IMR-90 (cell line): ENCODE measurements around the gene TANGO6. TPM values are rescaled to one million over a fixed set of nuclear protein-coding genes. Genes with fewer than 3 reads are reported as not detected.

Source experiments
- ATAC-seq: fragments of 200-7000 bp; cut with Tn5 transposase; 2 replicates; pipeline ENCODE4 v1.9.1; 2020; ENCODE audit warnings: low read depth, mild to moderate bottlenecking, moderate library complexity
- BruUV-seq: library from RNA; stranded (reverse); fragments of 400-500 nt; replicated peaks from 2 replicates; lab custom pipeline; 2021; lab: Mats Ljungman, UMichigan
- CTCF ChIA-PET: fragments of 300-600 bp; formaldehyde crosslinking; extraction: SDS; loops from one replicate; lab custom pipeline; 2021; ENCODE audit warnings: antibody characterized with exemption; lab: Yijun Ruan, JAX
- POLR2A ChIA-PET: fragments of 300-600 bp; sonication (Branson Sonifier 250); formaldehyde crosslinking; loops from one replicate; lab custom pipeline; 2022; ENCODE audit warnings: antibody characterized with exemption; ENCODE audit not compliant: unreplicated experiment; lab: Charles Lee
- DNase-seq: peaks from one replicate; pipeline ENCODE4 v3.0.0; 2013
- H2AFZ ChIP-seq: replicated peaks from 2 replicates; pipeline ENCODE3; 2013; ENCODE audit warnings: low read length, mild to moderate bottlenecking; ENCODE audit not compliant: poor library complexity
- H2AK5ac ChIP-seq: 2 replicates; pipeline ENCODE4 v1.6.1; 2013; ENCODE audit warnings: low read depth, low read length, inconsistent platforms
- H2AK9ac ChIP-seq: replicated peaks from 2 replicates; pipeline ENCODE3; 2013; ENCODE audit warnings: mild to moderate bottlenecking, low read depth, low read length, moderate library complexity; ENCODE audit not compliant: poor library complexity
- H2BK120ac ChIP-seq: 2 replicates; pipeline ENCODE4 v1.6.1; 2013; ENCODE audit warnings: low read depth, low read length, inconsistent platforms
- H2BK15ac ChIP-seq: 3 replicates; pipeline ENCODE4 v1.6.1; 2013; ENCODE audit warnings: low read depth, low read length, inconsistent platforms
- H2BK20ac ChIP-seq: 2 replicates; pipeline ENCODE4 v1.6.1; 2013; ENCODE audit warnings: low read depth, mild to moderate bottlenecking, inconsistent platforms, low read length, moderate library complexity
- H2BK5ac ChIP-seq: 2 replicates; pipeline ENCODE4 v1.6.1; 2013; ENCODE audit warnings: mild to moderate bottlenecking, low read depth, low read length, inconsistent platforms; ENCODE audit not compliant: poor library complexity, severe bottlenecking
- H3K14ac ChIP-seq: replicated peaks from 2 replicates; pipeline ENCODE4 v1.6.1; 2013; ENCODE audit warnings: low read depth, low read length, inconsistent platforms
- H3K18ac ChIP-seq: 2 replicates; pipeline ENCODE4 v1.6.1; 2013; ENCODE audit warnings: low read depth, low read length, control low read depth
- H3K23ac ChIP-seq: 2 replicates; pipeline ENCODE4 v1.6.1; 2013; ENCODE audit warnings: low read depth, low read length, inconsistent platforms
- H3K27ac ChIP-seq: 2 replicates; pipeline ENCODE4 v1.5.1; 2013; ENCODE audit warnings: mild to moderate bottlenecking, control low read depth, low read length; ENCODE audit not compliant: insufficient read depth
- H3K27me3 ChIP-seq: 2 replicates; pipeline ENCODE4 v1.6.1; 2013; ENCODE audit warnings: low read length; ENCODE audit not compliant: control insufficient read depth, insufficient read depth
- H3K36me3 ChIP-seq: 2 replicates; pipeline ENCODE4 v1.6.1; 2013; ENCODE audit warnings: low read length, mixed read lengths; ENCODE audit not compliant: control insufficient read depth, insufficient read depth
- H3K4ac ChIP-seq: 2 replicates; pipeline ENCODE4 v1.6.1; 2013; ENCODE audit warnings: low read depth, low read length, inconsistent platforms
- H3K4me1 ChIP-seq: 2 replicates; pipeline ENCODE4 v1.6.1; 2013; ENCODE audit warnings: low read length, mixed read lengths; ENCODE audit not compliant: control insufficient read depth, insufficient read depth
- H3K4me2 ChIP-seq: 2 replicates; pipeline ENCODE4 v1.6.1; 2013; ENCODE audit warnings: low read depth, mild to moderate bottlenecking, control low read depth, low read length, moderate library complexity
- H3K4me3 ChIP-seq: 2 replicates; pipeline ENCODE4 v1.5.1; 2013; ENCODE audit warnings: low read depth, mild to moderate bottlenecking, control low read depth, low read length, moderate library complexity; ENCODE audit not compliant: insufficient read depth
- H3K56ac ChIP-seq: 2 replicates; pipeline ENCODE4 v1.6.1; 2013; ENCODE audit warnings: low read length, inconsistent platforms; ENCODE audit not compliant: insufficient read depth; ENCODE audit errors: extremely low read depth
- H3K79me1 ChIP-seq, 2 experiments: 2 replicates each; pipeline ENCODE4 v1.6.1; 2013; ENCODE audit warnings: low read length in 2 of 2, inconsistent platforms in 1 of 2, low read depth in 1 of 2
- H3K9ac ChIP-seq: 2 replicates; pipeline ENCODE4 v1.6.1; 2013; ENCODE audit warnings: low read depth, low read length, control low read depth
- H3K9me1 ChIP-seq: 2 replicates; pipeline ENCODE4 v1.6.1; 2013; ENCODE audit warnings: low read length, inconsistent platforms; ENCODE audit not compliant: insufficient read depth
- H3K9me3 ChIP-seq: 2 replicates; pipeline ENCODE4 v1.6.1; 2013; ENCODE audit warnings: low read length; ENCODE audit not compliant: control insufficient read depth, insufficient read depth
- H4K20me1 ChIP-seq: 2 replicates; pipeline ENCODE4 v1.6.1; 2013; ENCODE audit warnings: low read length, inconsistent platforms; ENCODE audit not compliant: insufficient read depth
- H4K5ac ChIP-seq: 2 replicates; pipeline ENCODE4 v1.6.1; 2013; ENCODE audit warnings: mild to moderate bottlenecking, low read depth, low read length, control low read depth
- H4K8ac ChIP-seq, 2 experiments: 2 replicates each; pipeline ENCODE4 v1.6.1; 2013; ENCODE audit warnings: low read depth in 2 of 2, low read length in 2 of 2, control low read depth in 1 of 2, inconsistent platforms in 1 of 2
- H4K91ac ChIP-seq: 2 replicates; pipeline ENCODE4 v1.6.1; 2013; ENCODE audit warnings: low read depth, low read length, inconsistent platforms; ENCODE audit not compliant: insufficient read depth
- CEBPB ChIP-seq: IDR thresholded peaks from 2 replicates; pipeline ENCODE4 v1.6.1; 2012; ENCODE audit warnings: low read depth, low read length, improper control_type of control experiment
- FOS ChIP-seq: fragments of 150-350 bp; IDR thresholded peaks from 2 replicates; pipeline ENCODE4 v1.6.1; 2016; ENCODE audit warnings: low read depth, low read length
- MAFK ChIP-seq: IDR thresholded peaks from 2 replicates; pipeline ENCODE4 v1.6.1; 2012; ENCODE audit warnings: low read depth, low read length, improper control_type of control experiment
- MXI1 ChIP-seq: IDR thresholded peaks from 2 replicates; pipeline ENCODE4 v1.6.1; 2012; ENCODE audit warnings: low read depth, mild to moderate bottlenecking, low read length, moderate library complexity, borderline replicate concordance
- NFE2L2 ChIP-seq: fragments of 150-350 bp; IDR thresholded peaks from 2 replicates; pipeline ENCODE4 v1.6.1; 2016; ENCODE audit warnings: low read depth, mild to moderate bottlenecking, low read length
- POLR2A ChIP-seq: IDR thresholded peaks from 2 replicates; pipeline ENCODE4 v1.6.1; 2012; ENCODE audit warnings: mild to moderate bottlenecking, low read depth, low read length
- RAD21 ChIP-seq: IDR thresholded peaks from 2 replicates; pipeline ENCODE4 v1.6.1; 2012; ENCODE audit warnings: low read length, improper control_type of control experiment
- RCOR1 ChIP-seq: IDR thresholded peaks from 2 replicates; pipeline ENCODE4 v1.6.1; 2012; ENCODE audit warnings: mild to moderate bottlenecking, low read length, improper control_type of control experiment; ENCODE audit not compliant: insufficient replicate concordance
- RFX5 ChIP-seq: IDR thresholded peaks from 2 replicates; pipeline ENCODE4 v1.8.0; 2012; ENCODE audit warnings: low read depth, mild to moderate bottlenecking, low read length, moderate library complexity
- SMC3 ChIP-seq: fragments of 150-350 bp; IDR thresholded peaks from 2 replicates; pipeline ENCODE4 v1.6.1; 2016; ENCODE audit warnings: low read depth, mild to moderate bottlenecking, antibody characterized with exemption, low read length, moderate library complexity
- WGBS, 2 experiments: methylation state at CpG; one replicate each; pipeline versions ENCODE4 v1.1.5 to v1.1.7; 2013; ENCODE audit warnings: missing lambda C conversion rate in 2 of 2; ENCODE audit not compliant: insufficient read length in 1 of 2; ENCODE audit errors: extremely low coverage in 2 of 2; 5-methylcytosine and 5-hydroxymethylcytosine counted together
- dilution Hi-C: fragments of 300-500 bp; cut with HindIII; formaldehyde crosslinking; loops from one replicate; pipeline ENCODE4 v1.14.3; 2018; ENCODE audit warnings: low sequenced_read_pairs; ENCODE audit not compliant: unreplicated experiment
- in situ Hi-C: fragments of 300-500 bp; cut with MboI; formaldehyde crosslinking; loops from 3 replicates; pipeline ENCODE4 v1.14.3; 2019; ENCODE audit warnings: low sequenced_read_pairs, inconsistent platforms, mixed read lengths
- intact Hi-C: fragments of 100-400 bp; cut with micrococcal nuclease; formaldehyde crosslinking; loops from 2 replicates; pipeline ENCODE4 v1.10.0; 2022
- polyA plus RNA-seq, 3 experiments: library from polyadenylated mRNA; depleted of rRNA; stranded (reverse); fragments of >200 nt; gene quantifications; 2 replicates each; pipeline ENCODE4 v1.2.3, GENCODE V29; 2012; ENCODE audit warnings: low replicate concordance in 1 of 3
- total RNA-seq: library from RNA; depleted of rRNA; stranded (reverse); fragments of >200 nt; gene quantifications from 2 replicates; pipeline ENCODE4 v1.2.3, GENCODE V29; 2012
- TF ChIP-seq, protein P1 (sequence below): fragments of 150-350 bp; IDR thresholded peaks from 2 replicates; pipeline ENCODE4 v1.6.1; 2016; ENCODE audit warnings: low read depth, mild to moderate bottlenecking, low read length, moderate library complexity, borderline replicate concordance

The TANGO6 gene
- total and polyA plus RNA-seq, 2 of the 4 experiments (the other 2 are of a cell fraction) = 6.7 to 22.4 TPM

DNA sequence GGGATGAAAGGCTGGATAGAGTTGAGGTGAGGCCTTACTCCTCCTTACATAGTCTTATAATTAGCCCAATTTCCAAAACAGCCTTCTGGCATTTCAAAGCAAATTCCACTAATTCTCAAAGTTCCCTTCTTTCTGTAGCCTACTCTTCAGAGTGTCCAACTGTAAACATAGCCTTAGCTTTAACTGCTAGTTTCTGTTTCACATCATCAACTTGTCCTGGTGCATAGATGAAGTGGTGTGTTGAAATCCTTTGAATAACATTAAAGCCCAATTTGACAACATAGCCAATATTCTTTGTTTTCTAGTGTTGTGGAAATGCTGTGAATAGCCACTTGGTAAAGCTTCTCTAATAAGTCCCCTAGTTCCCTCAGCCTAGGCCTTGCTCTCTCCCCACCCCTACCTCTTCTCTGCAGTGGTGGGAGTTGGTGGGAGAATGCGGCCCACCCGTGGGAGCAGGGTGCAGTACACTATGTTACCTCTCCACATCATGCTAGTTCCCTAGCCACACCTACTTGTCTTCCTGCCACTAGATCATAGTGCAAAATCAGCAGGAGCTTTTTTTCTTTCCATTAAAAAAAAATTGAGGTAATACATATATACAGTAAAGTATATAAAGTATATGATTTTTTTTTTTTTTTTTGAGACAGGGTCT lies 135.1 kb downstream of the TANGO6 start:
- Histone ChIP-seq H3K36me3 (peaks cover 11% of the 10 kb centered on the region), H3K18ac (0 out of 2 replicates have a peak overlapping the region, but pooled peaks have one; percentile 25), H4K20me1 (no peaks in the 10 kb centered on the region), H3K27ac (no peak overlapping the region; the same call in 1 of the 2 replicates), H2AK9ac (no peak overlapping the region), H4K8ac (no peak overlapping the region), H3K79me1 (no peaks in the 10 kb centered on the region; a peak in 1 of 4 replicates), H4K5ac (peak overlapping the region; percentile 61; the same call in 1 of the 2 replicates), H2BK15ac (no peak overlapping the region), H3K4me3 (no peak overlapping the region), H2AFZ (no peak overlapping the region), H3K4ac (no peak overlapping the region), H3K9me1 (peaks cover 3% of the 10 kb centered on the region; the same call in 1 of the 2 replicates), H2AK5ac (no peak overlapping the region), H3K9ac (no peak overlapping the region), H2BK5ac (peak overlapping the region; percentile 20), H3K14ac (no peak overlapping the region), H2BK20ac (no peak overlapping the region), H3K4me1 (peaks cover 2% of the 10 kb centered on the region), H3K56ac (no peak overlapping the region), H3K27me3 (no peaks in the 10 kb centered on the region), H2BK120ac (no peak overlapping the region), H3K4me2 (peak overlapping the region; percentile 32; the same call in 1 of the 2 replicates), H3K23ac (no peak overlapping the region), H4K91ac (no peak overlapping the region), H3K9me3 (no peaks in the 10 kb centered on the region)
- ChIA-PET POLR2A (interaction anchor here (0.6 kb wide), 1 partner anchor 201 kb away, joined by 4 read pairs; no protein-coding TSS in a partner anchor), CTCF (no interaction called here)
- ATAC-seq (peak; percentile 88), DNase-seq (peak; percentile 28)
- in situ Hi-C loops (loop anchor here (10.0 kb wide), 1 partner anchor 136 kb away; no protein-coding TSS in a partner anchor), intact Hi-C loops (no loop called here), dilution Hi-C loops (no loop called here)
- no TSS peak for BruUV-seq
- no CpG with 5 or more reads among the region's 2 CpGs for WGBS, 2 experiments
- TF ChIP-seq MXI1 (no peak), NFE2L2 (no peak), SMC3 (no peak), POLR2A (no peak), FOS (no peak), RCOR1 (no peak), RAD21 (no peak), CEBPB (no peak), MAFK (no peak), RFX5 (no peak)
- TF ChIP-seq, protein P1, sequence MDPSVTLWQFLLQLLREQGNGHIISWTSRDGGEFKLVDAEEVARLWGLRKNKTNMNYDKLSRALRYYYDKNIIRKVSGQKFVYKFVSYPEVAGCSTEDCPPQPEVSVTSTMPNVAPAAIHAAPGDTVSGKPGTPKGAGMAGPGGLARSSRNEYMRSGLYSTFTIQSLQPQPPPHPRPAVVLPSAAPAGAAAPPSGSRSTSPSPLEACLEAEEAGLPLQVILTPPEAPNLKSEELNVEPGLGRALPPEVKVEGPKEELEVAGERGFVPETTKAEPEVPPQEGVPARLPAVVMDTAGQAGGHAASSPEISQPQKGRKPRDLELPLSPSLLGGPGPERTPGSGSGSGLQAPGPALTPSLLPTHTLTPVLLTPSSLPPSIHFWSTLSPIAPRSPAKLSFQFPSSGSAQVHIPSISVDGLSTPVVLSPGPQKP = no peak
